ENCODE results near the gene APOBEC3F.
"Not testable (repeated sequence)": the region's sequence is repeated elsewhere in the genome, so short reads cannot be mapped to it uniquely, and the experiment has no call there.

APOBEC3F gene

GRCh38 chr22:39026509-39027150, 14.0 kb upstream of the APOBEC3F start:
- DNase-seq (ENCODE audit: low read depth in 2 of 3, low spot score in 2 of 3) = no peak

GRCh38 chr22:39027717-39028116, 12.9 kb upstream of the APOBEC3F start:
- DNase-seq (ENCODE audit: low read depth in 2 of 3, low spot score in 2 of 3) = no peak

GRCh38 chr22:39028281-39028680, 12.4 kb upstream of the APOBEC3F start:
- no peak for DNase-seq (ENCODE audit: low read depth in 2 of 3, low spot score in 2 of 3)

- DNase-seq (ENCODE audit: low read depth in 2 of 3, low spot score in 2 of 3) = no peak
Measured at GRCh38 chr22:39029227-39029626, 11.4 kb upstream of the APOBEC3F start.

- DNase-seq (ENCODE audit: low read depth in 2 of 3, low spot score in 2 of 3) = no peak
Measured at GRCh38 chr22:39030705-39031104, 10.0 kb upstream of the APOBEC3F start.

GRCh38 chr22:39031434-39032295, 9.0 kb upstream of the APOBEC3F start:
- not testable (repeated sequence) for DNase-seq (ENCODE audit: low read depth in 2 of 3, low spot score in 2 of 3)

- not testable (repeated sequence) for DNase-seq (ENCODE audit: low read depth in 2 of 3, low spot score in 2 of 3)
Measured at GRCh38 chr22:39037071-39037470, 3.6 kb upstream of the APOBEC3F start.

GRCh38 chr22:39039306-39040126, 1.1 kb upstream of the APOBEC3F start:
- DNase-seq (ENCODE audit: low read depth in 2 of 3, low spot score in 2 of 3) = no peak

- DNase-seq (ENCODE audit: low read depth in 2 of 3, low spot score in 2 of 3) = not testable (repeated sequence)
Measured at GRCh38 chr22:39040155-39040537, 518 bp upstream of the APOBEC3F start.

- DNase-seq (ENCODE audit: low read depth in 2 of 3, low spot score in 2 of 3) = no peak
Measured at GRCh38 chr22:39041908-39042307, 1.2 kb downstream of the APOBEC3F start.

- DNase-seq (ENCODE audit: low read depth in 2 of 3, low spot score in 2 of 3) = not testable (repeated sequence)
Measured at GRCh38 chr22:39043063-39043462, 2.4 kb downstream of the APOBEC3F start.

GRCh38 chr22:39045136-39045535, 4.5 kb downstream of the APOBEC3F start:
- not testable (repeated sequence) for DNase-seq (ENCODE audit: low read depth in 2 of 3, low spot score in 2 of 3)

GRCh38 chr22:39049486-39049885, 8.8 kb downstream of the APOBEC3F start:
- not testable (repeated sequence) for DNase-seq (ENCODE audit: low read depth in 2 of 3, low spot score in 2 of 3)

GRCh38 chr22:39051844-39052495, 11.3 kb downstream of the APOBEC3F start:
- DNase-seq (ENCODE audit: low read depth in 2 of 3, low spot score in 2 of 3) = not testable (repeated sequence)

- no peak for DNase-seq (ENCODE audit: low read depth in 2 of 3, low spot score in 2 of 3)
Measured at GRCh38 chr22:39055658-39056057, 15.0 kb downstream of the APOBEC3F start.

GRCh38 chr22:39061290-39061689, 20.6 kb downstream of the APOBEC3F start:
- DNase-seq (ENCODE audit: low read depth in 2 of 3, low spot score in 2 of 3) = not testable (repeated sequence)

- not testable (repeated sequence) for DNase-seq (ENCODE audit: low read depth in 2 of 3, low spot score in 2 of 3)
Measured at GRCh38 chr22:39061951-39062350, 21.3 kb downstream of the APOBEC3F start.

- not testable (repeated sequence) for DNase-seq (ENCODE audit: low read depth in 2 of 3, low spot score in 2 of 3)
Measured at GRCh38 chr22:39063904-39064303, 23.2 kb downstream of the APOBEC3F start.

GRCh38 chr22:39066442-39067276, 26.0 kb downstream of the APOBEC3F start:
- DNase-seq (ENCODE audit: low read depth in 2 of 3, low spot score in 2 of 3) = not testable (repeated sequence)

Measured in activated CD8-positive, alpha-beta memory T cell treated with anti-CD3 and anti-CD28 coated beads for 48 hours (primary cell).